Memory B cell (primary cell): ENCODE data around the gene BCAS3.
"Not testable (repeated sequence)": the region's sequence is repeated elsewhere in the genome, so short reads cannot be mapped to it uniquely, and the experiment has no call there.

Source experiments
- ATAC-seq: fragments of 150-1000 bp; cut with Tn5 transposase; 2 replicates; pipeline ENCODE4 v1.10.0; 2021; ENCODE audit warnings: low read depth, mild to moderate bottlenecking, moderate library complexity
- DNase-seq, 2 donors: peaks; one replicate each; pipeline ENCODE4 v3.0.0; 2022; ENCODE audit warnings: low spot score in 2 of 2
- H3K27ac Mint-ChIP-seq: one replicate; pipeline ENCODE4 v1.8.0; 2022; ENCODE audit warnings: mild to moderate bottlenecking, moderate library complexity, mixed read lengths
- H3K27me3 Mint-ChIP-seq: one replicate; pipeline ENCODE4 v1.8.0; 2022; ENCODE audit warnings: mixed read lengths
- H3K36me3 Mint-ChIP-seq: one replicate; pipeline ENCODE4 v1.8.0; 2022; ENCODE audit warnings: mild to moderate bottlenecking, mixed read lengths
- H3K4me1 Mint-ChIP-seq: one replicate; pipeline ENCODE4 v1.8.0; 2022; ENCODE audit warnings: mixed read lengths
- H3K4me3 Mint-ChIP-seq: one replicate; pipeline ENCODE4 v1.8.0; 2022; ENCODE audit warnings: mild to moderate bottlenecking, moderate library complexity, mixed read lengths
- H3K9me3 Mint-ChIP-seq: one replicate; pipeline ENCODE4 v1.8.0; 2022; ENCODE audit warnings: mixed read lengths

The BCAS3 gene

GRCh38 chr17:61420745-61421398, 743.2 kb downstream of the BCAS3 start:
- no peak for ATAC-seq
- Mint-ChIP-seq H3K27me3 (peaks cover 23% of the 10 kb centered on the region), H3K4me3 (no peak overlapping the region), H3K9me3 (no peaks in the 10 kb centered on the region), H3K4me1 (no peaks in the 10 kb centered on the region), H3K36me3 (no peaks in the 10 kb centered on the region), H3K27ac (no peak overlapping the region)
- DNase-seq = no peak

GRCh38 chr17:61421460-61421859, 743.8 kb downstream of the BCAS3 start:
- H3K4me3 Mint-ChIP-seq = no peak overlapping the region
- peaks cover 25% of the 10 kb centered on the region for H3K27me3 Mint-ChIP-seq
- H3K9me3 Mint-ChIP-seq = no peaks in the 10 kb centered on the region
- H3K36me3 Mint-ChIP-seq = no peaks in the 10 kb centered on the region
- ATAC-seq (no peak), DNase-seq (no peak)
- H3K4me1 Mint-ChIP-seq = no peaks in the 10 kb centered on the region
- H3K27ac Mint-ChIP-seq = no peak overlapping the region

GRCh38 chr17:61422116-61422799, 744.6 kb downstream of the BCAS3 start:
- Mint-ChIP-seq H3K4me1 (no peaks in the 10 kb centered on the region), H3K27ac (no peak overlapping the region), H3K9me3 (no peaks in the 10 kb centered on the region), H3K4me3 (no peak overlapping the region), H3K36me3 (no peaks in the 10 kb centered on the region), H3K27me3 (peaks cover 25% of the 10 kb centered on the region)
- ATAC-seq (no peak), DNase-seq (no peak)

GRCh38 chr17:61422869-61423268, 745.2 kb downstream of the BCAS3 start:
- peaks cover 25% of the 10 kb centered on the region for H3K27me3 Mint-ChIP-seq
- no peaks in the 10 kb centered on the region for H3K9me3 Mint-ChIP-seq
- H3K4me3 Mint-ChIP-seq = no peak overlapping the region
- no peak for ATAC-seq
- no peak for DNase-seq
- no peak overlapping the region for H3K27ac Mint-ChIP-seq
- no peaks in the 10 kb centered on the region for H3K36me3 Mint-ChIP-seq
- H3K4me1 Mint-ChIP-seq = no peaks in the 10 kb centered on the region

- Mint-ChIP-seq H3K36me3 (no peaks in the 10 kb centered on the region), H3K4me3 (no peak overlapping the region), H3K27me3 (peaks cover 24% of the 10 kb centered on the region), H3K9me3 (no peaks in the 10 kb centered on the region), H3K27ac (no peak overlapping the region), H3K4me1 (no peaks in the 10 kb centered on the region)
- ATAC-seq = no peak
- DNase-seq = no peak
Observed at GRCh38 chr17:61423967-61424649, 746.5 kb downstream of the BCAS3 start.

- ATAC-seq = no peak
Observed at GRCh38 chr17:61425682-61426481, 748.2 kb downstream of the BCAS3 start.

GRCh38 chr17:61426482-61427304, 749.0 kb downstream of the BCAS3 start:
- Mint-ChIP-seq H3K4me1 (no peaks in the 10 kb centered on the region), H3K27ac (no peak overlapping the region), H3K9me3 (no peaks in the 10 kb centered on the region), H3K36me3 (no peaks in the 10 kb centered on the region), H3K4me3 (no peak overlapping the region), H3K27me3 (peaks cover 12% of the 10 kb centered on the region)
- ATAC-seq (no peak), DNase-seq (no peak)

More at GRCh38 chr17:61425682-61426481, 748.2 kb downstream of the BCAS3 start:
- no peak overlapping the region for H3K27ac Mint-ChIP-seq
- no peaks in the 10 kb centered on the region for H3K4me1 Mint-ChIP-seq
- no peak for DNase-seq
- peaks cover 14% of the 10 kb centered on the region for H3K27me3 Mint-ChIP-seq
- no peaks in the 10 kb centered on the region for H3K9me3 Mint-ChIP-seq
- H3K4me3 Mint-ChIP-seq = no peak overlapping the region
- H3K36me3 Mint-ChIP-seq = no peaks in the 10 kb centered on the region

- H3K36me3 Mint-ChIP-seq = no peaks in the 10 kb centered on the region
- H3K4me1 Mint-ChIP-seq = no peaks in the 10 kb centered on the region
- no peaks in the 10 kb centered on the region for H3K9me3 Mint-ChIP-seq
- ATAC-seq (no peak), DNase-seq (no peak)
- no peak overlapping the region for H3K27ac Mint-ChIP-seq
- H3K4me3 Mint-ChIP-seq = no peak overlapping the region
- H3K27me3 Mint-ChIP-seq = peaks cover 9% of the 10 kb centered on the region
Observed at GRCh38 chr17:61427567-61427966, 749.9 kb downstream of the BCAS3 start.

GRCh38 chr17:61429274-61429673, 751.6 kb downstream of the BCAS3 start:
- Mint-ChIP-seq H3K4me3 (no peak overlapping the region), H3K27me3 (peaks cover 8% of the 10 kb centered on the region), H3K9me3 (peaks cover under 1% of the 10 kb centered on the region), H3K27ac (no peak overlapping the region), H3K36me3 (no peaks in the 10 kb centered on the region), H3K4me1 (no peaks in the 10 kb centered on the region)
- ATAC-seq (no peak), DNase-seq (no peak)

GRCh38 chr17:61429831-61430230, 752.2 kb downstream of the BCAS3 start:
- ATAC-seq, H3K27me3 Mint-ChIP-seq: not testable (repeated sequence)

GRCh38 chr17:61431594-61432311, 754.1 kb downstream of the BCAS3 start:
- no peak overlapping the region for H3K27ac Mint-ChIP-seq
- H3K4me1 Mint-ChIP-seq = no peaks in the 10 kb centered on the region
- no peaks in the 10 kb centered on the region for H3K36me3 Mint-ChIP-seq
- DNase-seq = no peak
- H3K27me3 Mint-ChIP-seq = peaks cover 3% of the 10 kb centered on the region
- ATAC-seq = no peak
- peaks cover 10% of the 10 kb centered on the region for H3K9me3 Mint-ChIP-seq
- H3K4me3 Mint-ChIP-seq = no peak overlapping the region

More at GRCh38 chr17:61429831-61430230, 752.2 kb downstream of the BCAS3 start:
- H3K4me1 Mint-ChIP-seq, H3K27ac Mint-ChIP-seq, H3K4me3 Mint-ChIP-seq, DNase-seq, H3K36me3 Mint-ChIP-seq, H3K9me3 Mint-ChIP-seq: not testable (repeated sequence)

- ATAC-seq (no peak), DNase-seq (no peak)
- Mint-ChIP-seq H3K27me3 (peaks cover 17% of the 10 kb centered on the region), H3K4me1 (no peaks in the 10 kb centered on the region), H3K4me3 (no peak overlapping the region), H3K36me3 (peaks cover 10% of the 10 kb centered on the region), H3K9me3 (peaks cover 26% of the 10 kb centered on the region), H3K27ac (no peak overlapping the region)
Observed at GRCh38 chr17:61436273-61436672, 758.6 kb downstream of the BCAS3 start.
